GM12873 (cell line): ENCODE results near the gene DEFB114.

ENCODE experiments used
- CTCF ChIP-seq: IDR thresholded peaks from 2 replicates; pipeline ENCODE4 v1.5.1; 2012; ENCODE audit warnings: low read depth, mild to moderate bottlenecking, moderate library complexity, low read length, control low read depth; ENCODE audit not compliant: insufficient read depth; ENCODE audit errors: missing control alignments

Gene DEFB114

GRCh38 chr6:49937017-49937416 is 26.9 kb downstream of the DEFB114 start:
- no peak for TF ChIP-seq CTCF

- no peak for TF ChIP-seq CTCF
These were observed 28.6 kb downstream of the DEFB114 start for GRCh38 chr6:49935387-49935786.

GRCh38 chr6:49934770-49935169 is 29.2 kb downstream of the DEFB114 start:
- TF ChIP-seq CTCF, result no peak

- TF ChIP-seq CTCF, result no peak
These were observed 30.4 kb downstream of the DEFB114 start for GRCh38 chr6:49933526-49933925.

- TF ChIP-seq CTCF, result no peak
These were observed 34.6 kb downstream of the DEFB114 start for GRCh38 chr6:49929340-49929739.

- TF ChIP-seq CTCF, result peak; percentile 7
These were observed 40.1 kb downstream of the DEFB114 start for GRCh38 chr6:49923826-49924225.

- no peak for TF ChIP-seq CTCF
These were observed 43.9 kb downstream of the DEFB114 start for GRCh38 chr6:49919935-49920644.
